Natural killer cell treated with Interleukin-12 subunit alpha and Interleukin-12 subunit beta and Interleukin-15 and Interleukin-18, amount 100 ng/mL, for 72 hours (primary cell): ENCODE measurements around the gene TMEM187. TPM values are rescaled to one million over a fixed set of nuclear protein-coding genes. Genes with fewer than 3 reads are reported as not detected.

ENCODE experiments used
- ATAC-seq, 2 donors: fragments of 150-1000 bp; cut with Tn5 transposase in 1 of 2; sonication (Bioruptor Pico), chemical (Tn5 transposase) in 1 of 2; 2 replicates each; pipeline ENCODE4 v1.10.0; 2021
- DNase-seq: peaks from one replicate; pipeline ENCODE4 v3.0.0; 2022; ENCODE audit warnings: low spot score
- H3K27ac Mint-ChIP-seq, 2 donors: 1 replicate in 1 of 2; 2 replicates in 1 of 2; pipeline ENCODE4 v1.8.0; 2022; ENCODE audit warnings: mixed read lengths in 2 of 2, mild to moderate bottlenecking in 1 of 2, moderate library complexity in 1 of 2
- H3K27me3 Mint-ChIP-seq, 2 donors: 1 replicate in 1 of 2; 2 replicates in 1 of 2; pipeline ENCODE4 v1.8.0; 2022; ENCODE audit warnings: mixed read lengths in 2 of 2
- H3K36me3 Mint-ChIP-seq: one replicate; pipeline ENCODE4 v1.8.0; 2022; ENCODE audit warnings: mixed read lengths
- H3K4me1 Mint-ChIP-seq, 2 donors: 1 replicate in 1 of 2; 2 replicates in 1 of 2; pipeline ENCODE4 v1.8.0; 2022; ENCODE audit warnings: low read depth in 2 of 2, mixed read lengths in 2 of 2, mild to moderate bottlenecking in 1 of 2
- H3K4me3 Mint-ChIP-seq: one replicate; pipeline ENCODE4 v1.8.0; 2022; ENCODE audit warnings: mixed read lengths
- H3K9me3 Mint-ChIP-seq: 2 replicates; pipeline ENCODE4 v1.8.0; 2022; ENCODE audit warnings: mixed read lengths
- total RNA-seq, 2 donors: library from RNA; stranded (reverse); gene quantifications; one replicate each; pipeline ENCODE4 v1.2.3, GENCODE V29; 2022

Gene TMEM187
- 1 to 10 TPM; 2.4 to 6.9 TPM for total RNA-seq

GRCh38 chrX:153972368-153973126 lies at the start of gene TMEM187:
TSS of gene TMEM187 (plus strand) at chrX:153972754. CDS start at chrX:153982063, 9,309 bp downstream.
- Mint-ChIP-seq H3K4me1 (peaks cover 17 to 27% of the 10 kb centered on the region in 2 donors), H3K27me3 (no peaks in the 10 kb centered on the region), H3K27ac (peak within 1 kb of the TSS; percentile 99 to 100), H3K4me3 (peak within 1 kb of the TSS; percentile 97), H3K9me3 (no peaks in the 10 kb centered on the region), H3K36me3 (peaks cover 7% of the 10 kb centered on the region)
- DNase-seq (peak; percentile 93), ATAC-seq (peak; percentile 75 to 82)

- Mint-ChIP-seq H3K4me1 (peaks cover 23 to 37% of the 10 kb centered on the region in 2 donors), H3K27ac (peak overlapping the region; percentile 93 to 95), H3K9me3 (no peaks in the 10 kb centered on the region), H3K4me3 (peak overlapping the region; percentile 88), H3K27me3 (no peaks in the 10 kb centered on the region), H3K36me3 (no peaks in the 10 kb centered on the region)
- DNase-seq (no peak), ATAC-seq (no peak)
Observed at GRCh38 chrX:153922932-153923857, 49.4 kb upstream of the TMEM187 start.

- DNase-seq (no peak), ATAC-seq (no peak)
- H3K4me1 Mint-ChIP-seq = peaks cover 26 to 41% of the 10 kb centered on the region in 2 donors
- H3K27me3 Mint-ChIP-seq = no peaks in the 10 kb centered on the region
- H3K36me3 Mint-ChIP-seq = no peaks in the 10 kb centered on the region
- H3K9me3 Mint-ChIP-seq = no peaks in the 10 kb centered on the region
- H3K27ac Mint-ChIP-seq = peak overlapping the region; percentile 93 to 95
- H3K4me3 Mint-ChIP-seq = peak overlapping the region; percentile 88
Observed at GRCh38 chrX:153924149-153924861, 48.2 kb upstream of the TMEM187 start.

GRCh38 chrX:153925387-153925738 lies 47.2 kb upstream of the TMEM187 start:
- Mint-ChIP-seq H3K4me1 (peaks cover 26 to 43% of the 10 kb centered on the region in 2 donors), H3K27me3 (no peaks in the 10 kb centered on the region)
- ATAC-seq = no peak

GRCh38 chrX:153925739-153926551 lies 46.6 kb upstream of the TMEM187 start, which contains the start of gene ARHGAP4:
TSS of gene ARHGAP4 (minus strand) at chrX:153926264. CDS start at chrX:153926202, 62 bp downstream.
- Mint-ChIP-seq H3K9me3 (no peaks in the 10 kb centered on the region), H3K4me1 (peaks cover 26 to 43% of the 10 kb centered on the region in 2 donors), H3K27ac (peak within 1 kb of the TSS; percentile 93 to 95), H3K4me3 (peak within 1 kb of the TSS; percentile 89), H3K27me3 (no peaks in the 10 kb centered on the region), H3K36me3 (no peaks in the 10 kb centered on the region)
- ATAC-seq = peak; percentile 25 to 39
- DNase-seq = peak; percentile 78

More at GRCh38 chrX:153925387-153925738, 47.2 kb upstream of the TMEM187 start:
- Mint-ChIP-seq H3K27ac (peak overlapping the region; percentile 93 to 95), H3K4me3 (peak overlapping the region; percentile 88), H3K36me3 (no peaks in the 10 kb centered on the region), H3K9me3 (no peaks in the 10 kb centered on the region)
- no peak for DNase-seq

GRCh38 chrX:153926552-153926857 lies 46.0 kb upstream of the TMEM187 start:
- Mint-ChIP-seq H3K9me3 (no peaks in the 10 kb centered on the region), H3K27me3 (no peaks in the 10 kb centered on the region), H3K4me1 (peaks cover 30 to 45% of the 10 kb centered on the region in 2 donors), H3K36me3 (no peaks in the 10 kb centered on the region), H3K4me3 (peak overlapping the region; percentile 89), H3K27ac (peak overlapping the region; percentile 93 to 95)
- ATAC-seq (peak; percentile 1 to 8), DNase-seq (no peak)

- peak; percentile 65 to 71 for ATAC-seq
- peaks cover 30 to 47% of the 10 kb centered on the region in 2 donors for H3K4me1 Mint-ChIP-seq
Observed at GRCh38 chrX:153926858-153927671, 45.5 kb upstream of the TMEM187 start.

GRCh38 chrX:153927672-153927921 lies 45.0 kb upstream of the TMEM187 start:
- H3K4me3 Mint-ChIP-seq = peak overlapping the region; percentile 89
- ATAC-seq = no peak
- H3K27me3 Mint-ChIP-seq = no peaks in the 10 kb centered on the region
- peak overlapping the region; percentile 93 to 95 for H3K27ac Mint-ChIP-seq
- no peaks in the 10 kb centered on the region for H3K36me3 Mint-ChIP-seq
- peaks cover 24 to 42% of the 10 kb centered on the region in 2 donors for H3K4me1 Mint-ChIP-seq
- DNase-seq = no peak
- H3K9me3 Mint-ChIP-seq = no peaks in the 10 kb centered on the region

More at GRCh38 chrX:153926858-153927671, 45.5 kb upstream of the TMEM187 start:
- peak overlapping the region; percentile 89 for H3K4me3 Mint-ChIP-seq
- H3K9me3 Mint-ChIP-seq = no peaks in the 10 kb centered on the region
- H3K36me3 Mint-ChIP-seq = no peaks in the 10 kb centered on the region
- DNase-seq = peak; percentile 90
- no peaks in the 10 kb centered on the region for H3K27me3 Mint-ChIP-seq
- H3K27ac Mint-ChIP-seq = peak overlapping the region; percentile 93 to 95

GRCh38 chrX:153927922-153928760 lies 44.4 kb upstream of the TMEM187 start:
- H3K4me1 Mint-ChIP-seq = peaks cover 21 to 40% of the 10 kb centered on the region in 2 donors
- peak overlapping the region; percentile 93 to 95 for H3K27ac Mint-ChIP-seq
- H3K27me3 Mint-ChIP-seq = no peaks in the 10 kb centered on the region
- H3K9me3 Mint-ChIP-seq = no peaks in the 10 kb centered on the region
- peak overlapping the region; percentile 89 for H3K4me3 Mint-ChIP-seq
- DNase-seq (peak; percentile 98), ATAC-seq (peak; percentile 87 to 91)
- H3K36me3 Mint-ChIP-seq = no peaks in the 10 kb centered on the region

- Mint-ChIP-seq H3K36me3 (no peaks in the 10 kb centered on the region), H3K27me3 (no peaks in the 10 kb centered on the region)
- no peak for DNase-seq
Observed at GRCh38 chrX:153928846-153929245, 43.7 kb upstream of the TMEM187 start.

GRCh38 chrX:153929576-153929975 lies 43.0 kb upstream of the TMEM187 start:
- ATAC-seq (no peak), DNase-seq (no peak)
- H3K27ac Mint-ChIP-seq = no peak overlapping the region
- peak overlapping the region; percentile 84 for H3K4me3 Mint-ChIP-seq
- no peaks in the 10 kb centered on the region for H3K9me3 Mint-ChIP-seq
- H3K36me3 Mint-ChIP-seq = no peaks in the 10 kb centered on the region
- H3K27me3 Mint-ChIP-seq = no peaks in the 10 kb centered on the region
- peaks cover 17 to 35% of the 10 kb centered on the region in 2 donors for H3K4me1 Mint-ChIP-seq

More at GRCh38 chrX:153928846-153929245, 43.7 kb upstream of the TMEM187 start:
- Mint-ChIP-seq H3K4me1 (peaks cover 21 to 38% of the 10 kb centered on the region in 2 donors), H3K9me3 (no peaks in the 10 kb centered on the region), H3K4me3 (peak overlapping the region; percentile 84), H3K27ac (peak overlapping the region; percentile 88 to 95)
- no peak for ATAC-seq
